ENCODE measurements around the gene KAT2B.

GRCh38 chr3:20074226-20075063, 34.2 kb downstream of the KAT2B start:
- no peak for TF ChIP-seq CTCF (IDR thresholded peaks at IDR 0.05)
- TF ChIP-seq ELF1 (IDR thresholded peaks at IDR 0.05): no peak
- TF ChIP-seq RXRA (IDR thresholded peaks at IDR 0.05; ENCODE audit: borderline replicate concordance, low read depth): no peak
- TF ChIP-seq CHD2 (IDR thresholded peaks at IDR 0.05; ENCODE audit: low read length, partially characterized antibody): no peak
- no peak for TF ChIP-seq JUND (IDR thresholded peaks at IDR 0.05)
- TF ChIP-seq RAD21 (IDR thresholded peaks at IDR 0.05; ENCODE audit: low read length): no peak

Measured in SK-N-SH (cell line).